SK-N-MC (cell line): ENCODE measurements around the gene IL20RA.

Experiments used
- EZH2 ChIP-seq: fragments of 200-600 bp; sonication (generic); IDR thresholded peaks from one replicate; pipeline ENCODE4 v1.6.1; 2017; ENCODE audit warnings: antibody characterized with exemption
- FOXP2 ChIP-seq: optimal IDR thresholded peaks from 2 replicates; pipeline ENCODE3; 2011; ENCODE audit warnings: mild to moderate bottlenecking, moderate library complexity; ENCODE audit not compliant: insufficient read depth; ENCODE audit errors: extremely low read length, control extremely low read depth
- POLR2AphosphoS5 ChIP-seq: IDR thresholded peaks from 2 replicates; pipeline ENCODE4 v1.6.1; 2012; ENCODE audit warnings: mild to moderate bottlenecking, low read depth, low read length, borderline replicate concordance

- TF ChIP-seq EZH2 (no peak), POLR2AphosphoS5 (peak; percentile 39; the same call in 1 of the 2 replicates), FOXP2 (peak; percentile 29)
Observed at GRCh38 chr6:136962661-136963060, 82.1 kb downstream of the IL20RA start.
